Panc1 (cell line): ENCODE data around the gene FAM13C.

Experiments
- POLR2AphosphoS5 ChIP-seq: IDR thresholded peaks from 2 replicates; pipeline ENCODE4 v1.6.1; 2012; ENCODE audit warnings: mild to moderate bottlenecking, low read depth, low read length, moderate library complexity
- SIN3A ChIP-seq: IDR thresholded peaks from 2 replicates; pipeline ENCODE4 v1.6.1; 2012; ENCODE audit warnings: low read depth, mild to moderate bottlenecking, low read length, moderate library complexity, borderline replicate concordance; ENCODE audit not compliant: insufficient read depth
- TCF7L2 ChIP-seq: IDR thresholded peaks from 2 replicates; pipeline ENCODE4 v1.6.1; 2011; ENCODE audit warnings: mild to moderate bottlenecking, low read depth, low read length, inconsistent platforms
- TF ChIP-seq, protein P1 (sequence below): fragments of 450-650 bp; IDR thresholded peaks from 2 replicates; pipeline ENCODE4 v1.5.1; 2017; ENCODE audit warnings: mild to moderate bottlenecking
- TF ChIP-seq, protein P2 (sequence below), 2 experiments: IDR thresholded peaks; 2 replicates each; pipeline ENCODE4 v1.6.1; 2011 to 2012; ENCODE audit warnings: low read depth in 2 of 2, control low read depth in 1 of 2, low read length in 1 of 2, mild to moderate bottlenecking in 1 of 2, moderate library complexity in 1 of 2; ENCODE audit not compliant: insufficient read depth in 1 of 2

- TF ChIP-seq, protein P1, sequence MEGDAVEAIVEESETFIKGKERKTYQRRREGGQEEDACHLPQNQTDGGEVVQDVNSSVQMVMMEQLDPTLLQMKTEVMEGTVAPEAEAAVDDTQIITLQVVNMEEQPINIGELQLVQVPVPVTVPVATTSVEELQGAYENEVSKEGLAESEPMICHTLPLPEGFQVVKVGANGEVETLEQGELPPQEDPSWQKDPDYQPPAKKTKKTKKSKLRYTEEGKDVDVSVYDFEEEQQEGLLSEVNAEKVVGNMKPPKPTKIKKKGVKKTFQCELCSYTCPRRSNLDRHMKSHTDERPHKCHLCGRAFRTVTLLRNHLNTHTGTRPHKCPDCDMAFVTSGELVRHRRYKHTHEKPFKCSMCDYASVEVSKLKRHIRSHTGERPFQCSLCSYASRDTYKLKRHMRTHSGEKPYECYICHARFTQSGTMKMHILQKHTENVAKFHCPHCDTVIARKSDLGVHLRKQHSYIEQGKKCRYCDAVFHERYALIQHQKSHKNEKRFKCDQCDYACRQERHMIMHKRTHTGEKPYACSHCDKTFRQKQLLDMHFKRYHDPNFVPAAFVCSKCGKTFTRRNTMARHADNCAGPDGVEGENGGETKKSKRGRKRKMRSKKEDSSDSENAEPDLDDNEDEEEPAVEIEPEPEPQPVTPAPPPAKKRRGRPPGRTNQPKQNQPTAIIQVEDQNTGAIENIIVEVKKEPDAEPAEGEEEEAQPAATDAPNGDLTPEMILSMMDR, result no peak
- TF ChIP-seq POLR2AphosphoS5 (no peak), SIN3A (no peak), TCF7L2 (no peak)
- TF ChIP-seq, protein P2, sequence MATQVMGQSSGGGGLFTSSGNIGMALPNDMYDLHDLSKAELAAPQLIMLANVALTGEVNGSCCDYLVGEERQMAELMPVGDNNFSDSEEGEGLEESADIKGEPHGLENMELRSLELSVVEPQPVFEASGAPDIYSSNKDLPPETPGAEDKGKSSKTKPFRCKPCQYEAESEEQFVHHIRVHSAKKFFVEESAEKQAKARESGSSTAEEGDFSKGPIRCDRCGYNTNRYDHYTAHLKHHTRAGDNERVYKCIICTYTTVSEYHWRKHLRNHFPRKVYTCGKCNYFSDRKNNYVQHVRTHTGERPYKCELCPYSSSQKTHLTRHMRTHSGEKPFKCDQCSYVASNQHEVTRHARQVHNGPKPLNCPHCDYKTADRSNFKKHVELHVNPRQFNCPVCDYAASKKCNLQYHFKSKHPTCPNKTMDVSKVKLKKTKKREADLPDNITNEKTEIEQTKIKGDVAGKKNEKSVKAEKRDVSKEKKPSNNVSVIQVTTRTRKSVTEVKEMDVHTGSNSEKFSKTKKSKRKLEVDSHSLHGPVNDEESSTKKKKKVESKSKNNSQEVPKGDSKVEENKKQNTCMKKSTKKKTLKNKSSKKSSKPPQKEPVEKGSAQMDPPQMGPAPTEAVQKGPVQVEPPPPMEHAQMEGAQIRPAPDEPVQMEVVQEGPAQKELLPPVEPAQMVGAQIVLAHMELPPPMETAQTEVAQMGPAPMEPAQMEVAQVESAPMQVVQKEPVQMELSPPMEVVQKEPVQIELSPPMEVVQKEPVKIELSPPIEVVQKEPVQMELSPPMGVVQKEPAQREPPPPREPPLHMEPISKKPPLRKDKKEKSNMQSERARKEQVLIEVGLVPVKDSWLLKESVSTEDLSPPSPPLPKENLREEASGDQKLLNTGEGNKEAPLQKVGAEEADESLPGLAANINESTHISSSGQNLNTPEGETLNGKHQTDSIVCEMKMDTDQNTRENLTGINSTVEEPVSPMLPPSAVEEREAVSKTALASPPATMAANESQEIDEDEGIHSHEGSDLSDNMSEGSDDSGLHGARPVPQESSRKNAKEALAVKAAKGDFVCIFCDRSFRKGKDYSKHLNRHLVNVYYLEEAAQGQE (IDR thresholded peaks at IDR 0.05; ENCODE audit: insufficient read depth in 1 of 2, low read depth in 2 of 2, low read length in 1 of 2), result no peak
Measured at GRCh38 chr10:59276133-59276532, 86.2 kb downstream of the FAM13C start.
